Suprapubic skin (tissue), 3 donors: ENCODE results near the gene BSX.

ENCODE experiments used
- CTCF ChIP-seq, 2 donors: fragments of 200-600 bp in 1 of 2; fragments of 450-650 bp in 1 of 2; sonication (generic) in 1 of 2; IDR thresholded peaks; one replicate each; pipeline ENCODE4 v1.5.1; 2016 to 2019; ENCODE audit warnings: antibody characterized with exemption in 2 of 2, mild to moderate bottlenecking in 1 of 2, moderate library complexity in 1 of 2
- EP300 ChIP-seq: sonication (generic); formaldehyde crosslinking; IDR thresholded peaks from one replicate; pipeline ENCODE4 v1.6.1; 2017; ENCODE audit warnings: antibody characterized with exemption

DNA sequence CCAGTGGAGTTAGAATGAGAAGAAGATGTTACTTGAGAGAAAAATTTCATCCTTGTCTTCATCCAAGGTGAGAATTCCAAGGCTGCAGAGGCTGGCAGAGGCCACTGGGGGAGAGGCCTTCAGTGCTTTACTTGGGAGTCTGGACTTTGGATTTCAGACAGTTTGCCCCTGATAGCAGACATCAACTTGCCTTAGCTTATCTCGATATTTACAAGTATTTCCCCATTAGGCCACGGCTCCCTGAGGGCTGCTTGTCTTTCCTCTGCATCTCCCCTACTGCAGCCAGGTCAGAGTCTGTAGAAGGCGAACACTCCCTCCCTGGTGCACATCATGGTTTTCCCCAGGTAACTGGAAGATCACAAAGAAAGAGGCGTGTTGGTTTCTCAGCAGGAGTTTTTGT is 29.9 kb upstream of the BSX start:
- TF ChIP-seq CTCF (IDR thresholded peaks at IDR 0.05) (no peak), EP300 (no peak)
